Ascending aorta (tissue), 2 donors: ENCODE data around the gene GNPTG. TPM values are rescaled to one million over a fixed set of nuclear protein-coding genes. Genes with fewer than 3 reads are reported as not detected.

Source experiments
- DNase-seq, 2 donors: peaks; one replicate each; pipeline ENCODE4 v3.0.0-alpha.2; 2019; ENCODE audit warnings: low spot score in 2 of 2
- H3K27ac ChIP-seq, 2 donors: fragments of 200-600 bp; sonication (generic); one replicate each; pipeline ENCODE4 v1.5.1; 2016 to 2017; ENCODE audit warnings: mild to moderate bottlenecking in 1 of 2
- H3K27me3 ChIP-seq: fragments of 200-600 bp; sonication (generic); one replicate; pipeline ENCODE4 v1.5.1; 2017
- H3K36me3 ChIP-seq, 2 donors: fragments of 200-600 bp; sonication (generic); one replicate each; pipeline ENCODE4 v1.5.1; 2016
- H3K4me1 ChIP-seq, 2 donors: fragments of 200-600 bp; sonication (generic); one replicate each; pipeline ENCODE4 v1.5.1; 2016 to 2017; ENCODE audit warnings: mild to moderate bottlenecking in 1 of 2
- H3K4me3 ChIP-seq, 2 donors: fragments of 200-600 bp; sonication (generic); one replicate each; pipeline ENCODE4 v1.5.1; 2016 to 2017; ENCODE audit warnings: mild to moderate bottlenecking in 1 of 2
- H3K9me3 ChIP-seq, 2 donors: fragments of 200-600 bp; sonication (generic); one replicate each; pipeline ENCODE4 v1.5.1; 2016
- intact Hi-C: fragments of 100-400 bp; cut with DNase I; formaldehyde crosslinking; loops from one replicate; pipeline ENCODE4 v1.15.1; 2023
- total RNA-seq: library from RNA; depleted of rRNA; stranded (reverse); fragments of >200 nt; gene quantifications from one replicate; pipeline ENCODE4 v1.1.0, GENCODE V29; 2016
- TF ChIP-seq, protein P1 (sequence below), 3 experiments: fragments of 200-600 bp in 2 of 3; fragments of 450-650 bp in 1 of 3; sonication (generic) in 2 of 3; IDR thresholded peaks; one replicate each; pipeline ENCODE4 v1.5.1; 2016 to 2019; ENCODE audit warnings: antibody characterized with exemption in 3 of 3, mild to moderate bottlenecking in 1 of 3, moderate library complexity in 1 of 3

GNPTG gene
- total RNA-seq, 1 donor from 2014 or later = 86.6 TPM

DNA sequence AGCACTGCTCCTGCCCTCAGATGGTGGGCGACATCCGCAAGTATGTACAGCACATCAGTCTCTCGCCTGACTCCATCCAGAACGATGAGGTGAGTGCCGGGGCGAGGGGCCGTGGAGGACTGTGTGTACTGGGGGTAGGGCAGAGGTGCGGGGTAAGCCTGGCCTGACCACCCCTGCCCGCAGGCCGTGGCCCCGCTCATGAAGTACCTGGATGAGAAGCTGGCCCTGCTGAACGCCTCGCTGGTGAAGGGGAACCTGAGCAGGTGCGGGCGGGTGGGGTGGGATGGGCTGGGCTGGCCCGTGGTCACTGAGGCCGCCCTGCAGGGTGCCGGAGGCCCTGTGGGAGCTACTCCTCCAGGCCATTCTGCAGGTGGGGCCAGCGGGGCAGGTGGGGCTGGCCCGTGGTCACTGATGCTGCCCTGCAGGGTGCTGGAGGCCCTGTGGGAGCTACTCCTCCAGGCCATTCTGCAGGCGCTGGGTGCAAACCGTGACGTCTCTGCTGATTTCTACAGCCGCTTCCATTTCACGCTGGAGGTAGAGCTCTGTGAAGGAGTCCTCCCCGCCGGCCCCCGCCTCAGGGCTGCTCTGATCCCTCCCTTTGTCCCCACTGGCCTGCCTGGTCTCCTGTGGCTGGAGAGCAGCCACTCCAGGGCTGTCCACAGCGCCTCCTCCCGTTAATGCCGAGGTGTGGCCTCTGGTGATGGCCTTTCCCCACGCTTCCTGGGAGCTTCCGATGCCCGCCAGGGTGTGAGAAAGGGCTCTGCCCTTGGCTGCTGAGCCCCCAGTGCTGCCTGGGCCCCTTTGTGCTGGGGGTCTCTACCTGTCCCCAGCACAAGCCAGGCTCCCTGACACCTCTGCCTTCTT is 5.1 kb upstream of the GNPTG start:
- no peaks in the 10 kb centered on the region for H3K9me3 ChIP-seq
- intact Hi-C loops = no loop called here
- peaks cover 11 to 27% of the 10 kb centered on the region in 2 donors for H3K36me3 ChIP-seq
- TF ChIP-seq, protein P1, sequence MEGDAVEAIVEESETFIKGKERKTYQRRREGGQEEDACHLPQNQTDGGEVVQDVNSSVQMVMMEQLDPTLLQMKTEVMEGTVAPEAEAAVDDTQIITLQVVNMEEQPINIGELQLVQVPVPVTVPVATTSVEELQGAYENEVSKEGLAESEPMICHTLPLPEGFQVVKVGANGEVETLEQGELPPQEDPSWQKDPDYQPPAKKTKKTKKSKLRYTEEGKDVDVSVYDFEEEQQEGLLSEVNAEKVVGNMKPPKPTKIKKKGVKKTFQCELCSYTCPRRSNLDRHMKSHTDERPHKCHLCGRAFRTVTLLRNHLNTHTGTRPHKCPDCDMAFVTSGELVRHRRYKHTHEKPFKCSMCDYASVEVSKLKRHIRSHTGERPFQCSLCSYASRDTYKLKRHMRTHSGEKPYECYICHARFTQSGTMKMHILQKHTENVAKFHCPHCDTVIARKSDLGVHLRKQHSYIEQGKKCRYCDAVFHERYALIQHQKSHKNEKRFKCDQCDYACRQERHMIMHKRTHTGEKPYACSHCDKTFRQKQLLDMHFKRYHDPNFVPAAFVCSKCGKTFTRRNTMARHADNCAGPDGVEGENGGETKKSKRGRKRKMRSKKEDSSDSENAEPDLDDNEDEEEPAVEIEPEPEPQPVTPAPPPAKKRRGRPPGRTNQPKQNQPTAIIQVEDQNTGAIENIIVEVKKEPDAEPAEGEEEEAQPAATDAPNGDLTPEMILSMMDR (IDR thresholded peaks at IDR 0.05) = no peak
- H3K4me3 ChIP-seq = no peak overlapping the region
- no peak overlapping the region for H3K27ac ChIP-seq
- H3K27me3 ChIP-seq = no peaks in the 10 kb centered on the region
- peaks cover 5 to 15% of the 10 kb centered on the region in 2 donors for H3K4me1 ChIP-seq
- DNase-seq = no peak

DNA sequence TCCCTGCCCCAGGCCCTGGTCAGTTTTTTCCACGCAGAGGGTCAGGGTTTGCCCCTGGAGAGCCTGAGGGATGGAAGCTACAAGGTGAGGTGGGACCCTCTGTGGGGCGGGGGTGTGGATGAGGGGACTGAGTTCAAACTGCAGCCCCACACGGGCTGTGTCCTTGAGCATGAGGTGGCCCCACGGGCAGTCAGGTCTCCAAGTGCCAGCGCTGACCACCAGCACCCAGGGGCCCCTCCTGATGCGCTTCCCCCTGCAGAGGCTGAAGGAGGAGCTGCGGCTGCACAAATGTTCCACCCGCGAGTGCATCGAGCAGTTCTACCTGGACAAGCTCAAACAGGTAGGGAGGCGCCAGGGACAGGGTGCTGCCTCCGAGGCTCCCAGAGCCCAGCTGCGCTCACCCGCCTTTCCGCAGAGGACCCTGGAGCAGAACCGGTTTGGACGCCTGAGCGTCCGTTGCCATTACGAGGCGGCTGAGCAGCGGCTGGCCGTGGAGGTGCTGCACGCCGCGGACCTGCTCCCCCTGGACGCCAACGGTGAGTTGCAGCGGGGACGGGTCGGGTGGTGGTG is 4.4 kb upstream of the GNPTG start:
- intact Hi-C loops = no loop called here
- Histone ChIP-seq H3K27me3 (no peaks in the 10 kb centered on the region), H3K4me3 (no peak overlapping the region), H3K36me3 (peaks cover 11 to 27% of the 10 kb centered on the region in 2 donors), H3K9me3 (no peaks in the 10 kb centered on the region), H3K27ac (no peak overlapping the region), H3K4me1 (peaks cover 5 to 13% of the 10 kb centered on the region in 2 donors)
- TF ChIP-seq, protein P1 (IDR thresholded peaks at IDR 0.05) = no peak
- DNase-seq = no peak

DNA sequence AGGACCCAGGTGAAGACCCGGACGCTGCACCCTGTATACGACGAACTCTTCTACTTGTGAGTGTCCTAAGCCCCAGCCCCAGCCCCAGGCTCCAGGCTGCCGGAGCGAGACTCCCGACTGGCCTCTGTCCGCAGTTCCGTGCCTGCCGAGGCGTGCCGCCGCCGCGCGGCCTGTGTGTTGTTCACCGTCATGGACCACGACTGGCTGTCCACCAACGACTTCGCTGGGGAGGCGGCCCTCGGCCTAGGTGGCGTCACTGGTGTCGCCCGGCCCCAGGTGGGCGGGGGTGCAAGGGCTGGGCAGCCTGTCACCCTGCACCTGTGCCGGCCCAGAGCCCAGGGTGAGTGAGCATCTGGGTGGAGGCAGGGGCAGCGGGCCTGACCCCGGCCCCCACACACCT is 3.8 kb upstream of the GNPTG start:
- DNase-seq = no peak
- Histone ChIP-seq H3K4me1 (peaks cover 9 to 13% of the 10 kb centered on the region in 2 donors), H3K9me3 (no peaks in the 10 kb centered on the region), H3K27ac (no peak overlapping the region), H3K4me3 (no peak overlapping the region), H3K36me3 (peaks cover 11 to 27% of the 10 kb centered on the region in 2 donors), H3K27me3 (no peaks in the 10 kb centered on the region)
- TF ChIP-seq, protein P1 (IDR thresholded peaks at IDR 0.05) = no peak
- intact Hi-C loops = no loop called here

DNA sequence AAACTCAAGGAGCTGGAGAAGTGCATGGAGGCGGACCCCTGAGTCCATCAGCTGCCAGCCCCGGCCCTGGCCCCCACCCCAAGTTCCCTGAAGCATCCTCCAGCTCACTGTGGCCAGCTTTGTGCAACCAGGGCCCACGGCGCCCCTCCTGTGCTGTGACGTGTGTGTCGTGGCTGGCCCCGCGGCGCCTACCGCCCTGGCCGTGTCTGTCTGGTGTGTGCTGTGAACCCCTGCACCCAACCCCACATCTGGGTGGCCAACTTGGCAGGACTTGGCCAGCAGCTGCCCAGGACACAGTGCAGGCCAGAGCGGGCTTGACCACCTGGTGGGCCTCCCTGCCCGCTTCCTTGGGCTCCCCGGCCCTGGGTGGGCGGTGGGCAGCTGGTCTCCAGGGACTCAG is 3.3 kb upstream of the GNPTG start:
- Histone ChIP-seq H3K4me3 (no peak overlapping the region), H3K27me3 (no peaks in the 10 kb centered on the region)
- no peak for DNase-seq

DNA sequence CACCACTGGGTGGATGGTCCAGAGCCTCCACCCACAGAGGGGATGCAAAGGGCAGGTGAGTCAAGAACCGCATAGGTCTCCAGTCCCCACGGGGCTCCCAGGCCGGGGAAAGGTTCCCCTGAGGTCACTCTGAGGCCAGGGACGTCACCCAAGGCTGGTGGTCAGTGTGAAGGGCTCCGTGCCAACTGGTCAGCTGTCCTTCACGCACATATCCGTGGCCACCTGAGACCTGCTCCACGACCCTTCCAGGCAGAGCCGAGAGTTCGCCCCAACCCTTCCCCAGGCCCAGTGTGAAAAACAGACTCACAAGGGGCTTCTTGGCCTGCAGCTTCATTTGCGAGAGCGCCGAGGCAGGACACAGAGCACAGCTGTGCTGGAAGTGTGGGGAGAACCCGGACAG is 2.8 kb upstream of the GNPTG start:
- DNase-seq = no peak
- no peak overlapping the region for H3K4me3 ChIP-seq
- H3K9me3 ChIP-seq = no peaks in the 10 kb centered on the region
- intact Hi-C loops = no loop called here
- H3K27me3 ChIP-seq = no peaks in the 10 kb centered on the region
- no peak overlapping the region for H3K27ac ChIP-seq
- H3K36me3 ChIP-seq = peaks cover 11 to 27% of the 10 kb centered on the region in 2 donors
- TF ChIP-seq, protein P1 (IDR thresholded peaks at IDR 0.05) = no peak
- peaks cover 9 to 16% of the 10 kb centered on the region in 2 donors for H3K4me1 ChIP-seq

More for the DNA sequence above, 3.3 kb upstream of the GNPTG start:
- Histone ChIP-seq H3K4me1 (peaks cover 9 to 16% of the 10 kb centered on the region in 2 donors), H3K36me3 (peaks cover 11 to 27% of the 10 kb centered on the region in 2 donors), H3K9me3 (no peaks in the 10 kb centered on the region), H3K27ac (no peak overlapping the region)
- intact Hi-C loops = no loop called here
- TF ChIP-seq, protein P1 (IDR thresholded peaks at IDR 0.05) = no peak
